Hematopoietic multipotent progenitor cell treated with erythropoietin and hydrocortisone succinate and interleukin-3 and kit ligand, for 4 days (in vitro differentiated cells): ENCODE data around the gene C6orf118.

Experiments
- DNase-seq: peaks from one replicate; pipeline ENCODE4 v3.0.0-alpha.2; 2015

Gene C6orf118

DNA sequence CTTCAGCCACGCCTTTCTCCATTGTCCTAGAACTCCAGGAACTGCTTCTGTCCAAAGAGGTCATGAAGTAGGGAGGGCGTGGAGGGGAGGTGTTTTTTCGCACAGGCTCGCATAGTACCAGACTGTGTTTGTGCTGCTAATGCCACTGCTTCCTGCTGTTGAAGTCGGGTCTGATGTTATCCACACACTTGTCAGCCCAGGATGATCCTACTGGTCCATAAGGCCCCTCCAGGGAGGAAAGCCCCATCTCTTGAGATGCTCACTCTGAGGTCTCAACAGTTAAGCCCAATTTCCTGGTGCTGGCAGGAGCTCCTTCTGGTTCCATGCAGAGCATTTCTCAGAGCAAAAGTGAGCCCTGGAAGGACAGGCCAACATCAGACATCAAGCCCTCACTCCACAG is 65.6 kb downstream of the C6orf118 start:
- DNase-seq = no peak

DNA sequence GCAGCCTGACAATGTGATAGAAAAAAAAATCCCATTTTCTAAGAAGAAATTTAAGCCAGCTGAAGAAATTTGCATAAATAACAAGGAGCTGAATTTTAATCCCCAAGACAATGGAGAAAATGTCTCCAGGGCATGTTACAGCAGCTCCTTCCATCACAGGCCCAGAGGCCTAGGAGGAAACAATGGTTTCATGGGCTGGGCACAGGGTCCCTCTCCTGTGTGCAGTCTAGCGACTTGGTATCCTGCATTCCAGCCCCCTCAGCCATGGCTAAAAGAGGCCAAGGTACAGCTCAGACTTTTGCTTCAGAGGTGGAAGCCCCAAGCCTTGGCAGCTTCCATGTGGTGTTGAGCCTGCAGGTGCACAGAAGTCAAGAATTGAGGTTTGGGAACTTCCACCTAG is 73.1 kb downstream of the C6orf118 start:
- no peak for DNase-seq

DNA sequence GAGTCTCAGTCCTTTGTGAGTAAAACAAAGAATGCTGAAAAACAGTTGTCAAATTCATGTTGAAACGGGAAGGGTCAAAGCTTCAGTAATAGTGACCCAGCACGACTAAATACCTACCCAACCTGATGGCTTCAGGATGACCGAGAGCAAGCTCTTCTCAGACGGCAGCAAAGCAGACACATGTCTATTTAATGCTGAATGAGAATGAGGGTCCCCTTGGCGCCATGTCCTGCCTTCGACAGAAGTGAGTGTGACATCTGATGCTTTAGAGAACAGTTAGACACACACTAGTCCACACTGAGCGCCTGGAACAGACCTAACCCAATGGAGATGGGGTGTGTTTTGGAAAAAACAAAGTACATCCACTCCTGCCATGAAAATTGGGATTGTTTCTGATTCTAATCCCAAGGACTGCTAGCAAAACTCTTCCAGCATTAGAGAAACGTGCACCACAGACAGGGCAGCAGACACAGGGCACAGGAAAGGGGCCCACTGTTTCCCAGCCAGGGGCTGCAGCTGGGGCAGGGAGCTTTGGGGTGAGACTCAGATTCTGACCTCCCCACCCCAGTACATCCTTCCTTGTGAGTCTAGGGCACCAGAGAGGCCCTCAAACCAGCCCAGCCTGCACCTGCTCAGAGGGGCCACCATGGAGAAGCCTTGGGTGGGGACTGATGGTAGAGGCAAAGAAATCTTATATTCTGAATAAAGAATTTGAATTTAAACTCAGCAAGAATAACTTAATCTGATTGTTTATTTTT is 76.5 kb downstream of the C6orf118 start:
- DNase-seq = no peak

DNA sequence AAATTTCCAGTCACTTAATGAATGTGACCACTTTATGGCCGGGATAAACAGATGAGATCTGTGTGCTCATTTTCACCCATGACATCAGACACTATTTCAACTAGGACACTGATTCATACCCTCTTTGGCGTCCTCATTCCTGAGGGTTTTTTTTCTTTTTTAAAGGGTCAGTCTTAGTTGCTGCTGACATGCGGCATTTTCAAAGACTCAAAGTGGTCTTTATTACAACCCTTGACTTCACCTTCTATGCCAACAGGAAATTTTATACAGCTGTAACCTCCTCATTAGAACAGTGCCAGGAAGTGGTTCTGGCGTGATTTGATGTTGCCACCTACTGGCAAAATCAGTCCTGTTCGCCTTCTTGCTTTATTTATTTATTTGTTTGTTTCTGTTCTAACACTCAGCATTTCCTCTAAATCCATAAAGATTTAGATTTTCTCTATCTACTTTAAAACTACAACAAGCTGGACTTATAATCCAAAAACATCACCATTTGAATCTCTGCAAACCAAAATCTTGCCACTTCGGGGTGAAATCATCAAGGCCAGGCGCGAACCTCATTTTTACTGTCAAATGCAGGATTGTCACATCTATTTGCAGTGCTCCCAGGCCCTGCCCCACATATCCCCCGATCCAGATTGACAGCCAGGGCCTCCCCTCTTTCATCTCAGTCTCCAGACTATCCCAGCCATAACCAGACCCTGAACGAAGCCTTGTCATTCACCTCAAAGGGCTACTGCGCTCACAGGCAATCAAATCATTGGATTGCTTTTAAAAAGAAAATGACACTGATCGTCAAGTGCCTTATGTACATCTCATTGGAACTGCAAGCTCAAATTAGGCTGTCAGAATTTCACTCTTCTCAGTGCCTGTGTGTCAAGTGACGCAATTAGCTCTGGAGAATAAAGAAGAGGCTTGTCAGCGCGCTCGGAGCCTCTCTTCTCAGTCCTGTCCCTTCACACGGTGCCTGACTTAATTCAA is 77.5 kb downstream of the C6orf118 start:
- DNase-seq = peak; percentile 11

DNA sequence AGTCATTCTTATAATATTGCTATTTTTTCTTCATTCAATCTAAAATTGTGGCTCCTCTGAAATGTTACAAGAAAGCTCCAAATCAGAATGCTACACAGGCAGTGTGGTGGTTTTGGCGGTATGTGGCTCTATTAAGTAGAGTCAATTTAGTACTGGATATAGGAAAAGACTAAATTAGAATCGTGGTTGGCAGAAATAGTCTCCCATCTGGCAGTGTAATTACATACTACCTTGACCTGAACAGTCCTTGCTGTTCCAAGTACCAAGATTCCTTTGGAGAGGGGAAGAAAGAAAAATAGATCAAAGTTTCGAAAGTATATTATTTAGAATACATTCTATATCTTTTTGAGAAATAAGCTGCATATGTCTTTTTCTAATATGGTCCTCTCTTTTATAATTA is 78.2 kb downstream of the C6orf118 start:
- DNase-seq = no peak
